ENCODE data around the gene GPX5.

GPX5 gene

GRCh38 chr6:28486533-28486932, 39.1 kb upstream of the GPX5 start:
- TF ChIP-seq REST (IDR thresholded peaks at IDR 0.05; ENCODE audit: low read depth) (no peak), USF1 (IDR thresholded peaks at IDR 0.05) (no peak), EGR1 (IDR thresholded peaks at IDR 0.05) (no peak), CREB1 (IDR thresholded peaks at IDR 0.05; ENCODE audit: low read depth) (no peak), MAX (IDR thresholded peaks at IDR 0.05) (no peak), TAF1 (IDR thresholded peaks at IDR 0.05; ENCODE audit: low read depth) (no peak), CEBPB (IDR thresholded peaks at IDR 0.05) (no peak), TCF12 (IDR thresholded peaks at IDR 0.05; ENCODE audit: low read depth) (no peak), YY1 (IDR thresholded peaks at IDR 0.05; ENCODE audit: low read depth) (no peak), ZBTB7A (IDR thresholded peaks at IDR 0.05; ENCODE audit: low read depth) (no peak), EP300 (IDR thresholded peaks at IDR 0.05; ENCODE audit: borderline replicate concordance) (no peak), RAD21 (IDR thresholded peaks at IDR 0.05; ENCODE audit: low read depth) (no peak), NFIC (IDR thresholded peaks at IDR 0.05) (no peak), FOXM1 (IDR thresholded peaks at IDR 0.05; ENCODE audit: borderline replicate concordance, low read depth) (no peak), TEAD4 (IDR thresholded peaks at IDR 0.05) (no peak)

GRCh38 chr6:28486988-28487742, 38.5 kb upstream of the GPX5 start:
- no peak for TF ChIP-seq TAF1 (IDR thresholded peaks at IDR 0.05; ENCODE audit: low read depth)
- TF ChIP-seq CREB1 (IDR thresholded peaks at IDR 0.05; ENCODE audit: low read depth) = no peak
- no peak for TF ChIP-seq MAX (IDR thresholded peaks at IDR 0.05)
- TF ChIP-seq EGR1 (IDR thresholded peaks at IDR 0.05) = no peak
- TF ChIP-seq YY1 (IDR thresholded peaks at IDR 0.05; ENCODE audit: low read depth) = no peak
- no peak for TF ChIP-seq EP300 (IDR thresholded peaks at IDR 0.05; ENCODE audit: borderline replicate concordance)
- TF ChIP-seq ZBTB7A (IDR thresholded peaks at IDR 0.05; ENCODE audit: low read depth) = no peak

- TF ChIP-seq USF1 (IDR thresholded peaks at IDR 0.05) (no peak), ZBTB7A (IDR thresholded peaks at IDR 0.05; ENCODE audit: low read depth) (no peak), MAX (IDR thresholded peaks at IDR 0.05) (no peak), TAF1 (IDR thresholded peaks at IDR 0.05; ENCODE audit: low read depth) (no peak), CREB1 (IDR thresholded peaks at IDR 0.05; ENCODE audit: low read depth) (no peak), FOXM1 (IDR thresholded peaks at IDR 0.05; ENCODE audit: borderline replicate concordance, low read depth) (no peak), CEBPB (IDR thresholded peaks at IDR 0.05) (no peak), REST (IDR thresholded peaks at IDR 0.05; ENCODE audit: low read depth) (no peak), EP300 (IDR thresholded peaks at IDR 0.05; ENCODE audit: borderline replicate concordance) (no peak), NFIC (IDR thresholded peaks at IDR 0.05) (no peak), TCF12 (IDR thresholded peaks at IDR 0.05; ENCODE audit: low read depth) (no peak), RAD21 (IDR thresholded peaks at IDR 0.05; ENCODE audit: low read depth) (no peak), EGR1 (IDR thresholded peaks at IDR 0.05) (no peak), YY1 (IDR thresholded peaks at IDR 0.05; ENCODE audit: low read depth) (no peak), TEAD4 (IDR thresholded peaks at IDR 0.05) (no peak)
These were observed 36.7 kb upstream of the GPX5 start for GRCh38 chr6:28488916-28489365.

- peak; percentile 53; the same call in 1 of the 2 replicates for TF ChIP-seq USF1 (IDR thresholded peaks at IDR 0.05)
- TF ChIP-seq YY1 (IDR thresholded peaks at IDR 0.05; ENCODE audit: low read depth) = no peak
These were observed 36.1 kb upstream of the GPX5 start for GRCh38 chr6:28489366-28490204.
